WERI-Rb-1 (cell line): ENCODE results near the gene BAHD1.

Experiments used
- DNase-seq: peaks from one replicate; pipeline ENCODE4 v3.0.0-alpha.2; 2020
- H3K27ac ChIP-seq: fragments of 250-450 bp; sonication (Bioruptor Pico); 2 replicates; pipeline ENCODE4 v1.5.1; 2020; ENCODE audit warnings: mild to moderate bottlenecking, moderate library complexity
- H3K27me3 ChIP-seq: fragments of 250-450 bp; sonication (Bioruptor Pico); 2 replicates; pipeline ENCODE4 v1.5.1; 2021; ENCODE audit warnings: mild to moderate bottlenecking, low read depth, moderate library complexity; ENCODE audit not compliant: insufficient read depth, severe bottlenecking
- H3K36me3 ChIP-seq: fragments of 250-450 bp; sonication (Bioruptor Pico); 2 replicates; pipeline ENCODE4 v1.5.1; 2020; ENCODE audit warnings: mild to moderate bottlenecking, moderate library complexity
- H3K4me3 ChIP-seq: 2 replicates; pipeline ENCODE4 v1.5.1; 2011; ENCODE audit warnings: low read depth, mild to moderate bottlenecking, control low read depth, low read length
- H3K9me3 ChIP-seq: fragments of 250-450 bp; sonication (Bioruptor Pico); 2 replicates; pipeline ENCODE4 v1.5.1; 2021; ENCODE audit warnings: mild to moderate bottlenecking, moderate library complexity; ENCODE audit not compliant: severe bottlenecking
- TF ChIP-seq, protein P1 (sequence below): IDR thresholded peaks from 2 replicates; pipeline ENCODE4 v1.5.1; 2011; ENCODE audit warnings: low read depth, mild to moderate bottlenecking, control low read depth, inconsistent platforms, low read length

The BAHD1 gene

DNA sequence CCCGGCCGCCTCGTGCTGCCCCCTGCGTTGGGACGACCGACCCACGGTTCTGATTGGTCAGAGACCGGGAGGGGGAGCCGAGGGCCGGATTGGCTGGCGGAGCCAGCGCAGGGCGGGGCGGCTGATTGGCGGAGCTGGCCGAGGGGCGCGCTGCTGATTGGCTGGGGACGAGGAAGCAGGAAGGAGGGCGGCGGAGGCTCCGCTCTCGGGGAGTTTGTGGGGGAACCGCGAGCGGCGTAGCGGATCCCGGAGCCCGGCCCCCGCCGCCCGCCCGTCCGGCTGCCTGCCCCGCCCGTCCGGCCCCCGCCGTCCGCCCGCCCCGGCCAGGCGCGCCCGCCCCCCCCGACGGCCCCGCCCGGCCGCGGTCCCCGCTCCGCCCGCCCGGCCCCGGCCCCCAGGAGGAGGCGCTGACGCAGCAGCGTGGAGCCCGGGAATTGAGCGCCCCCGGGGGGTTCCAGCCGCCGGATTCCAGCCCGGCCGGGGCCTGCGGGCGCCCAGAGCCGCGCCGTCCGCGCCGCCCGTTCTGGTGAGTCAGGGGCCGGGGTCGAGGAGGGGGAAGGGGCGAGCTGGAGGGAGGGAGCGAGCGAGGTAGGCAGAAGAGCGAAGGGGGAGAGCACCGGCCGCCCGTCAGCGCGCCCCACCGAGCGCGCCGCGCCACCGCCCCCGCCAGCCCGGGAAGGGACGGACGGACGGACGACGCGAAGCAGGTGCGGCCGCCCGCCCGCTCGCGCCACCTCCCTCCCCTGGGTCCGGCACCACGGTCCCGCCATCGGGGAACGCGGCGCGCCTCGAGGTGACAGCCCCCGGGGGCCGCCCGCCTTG is at the start of gene BAHD1:
Gene BAHD1, plus strand, starts transcription at position 211 of the 822 bp plus-strand sequence. CDS start 17,512 bp downstream, outside the sequence.
- Histone ChIP-seq H3K4me3 (peak within 1 kb of the TSS; percentile 79), H3K9me3 (no peaks in the 10 kb centered on the region), H3K27ac (peak within 1 kb of the TSS; percentile 88), H3K27me3 (no peaks in the 10 kb centered on the region), H3K36me3 (peaks cover 4% of the 10 kb centered on the region)
- DNase-seq, result peak; percentile 99
- TF ChIP-seq, protein P1, sequence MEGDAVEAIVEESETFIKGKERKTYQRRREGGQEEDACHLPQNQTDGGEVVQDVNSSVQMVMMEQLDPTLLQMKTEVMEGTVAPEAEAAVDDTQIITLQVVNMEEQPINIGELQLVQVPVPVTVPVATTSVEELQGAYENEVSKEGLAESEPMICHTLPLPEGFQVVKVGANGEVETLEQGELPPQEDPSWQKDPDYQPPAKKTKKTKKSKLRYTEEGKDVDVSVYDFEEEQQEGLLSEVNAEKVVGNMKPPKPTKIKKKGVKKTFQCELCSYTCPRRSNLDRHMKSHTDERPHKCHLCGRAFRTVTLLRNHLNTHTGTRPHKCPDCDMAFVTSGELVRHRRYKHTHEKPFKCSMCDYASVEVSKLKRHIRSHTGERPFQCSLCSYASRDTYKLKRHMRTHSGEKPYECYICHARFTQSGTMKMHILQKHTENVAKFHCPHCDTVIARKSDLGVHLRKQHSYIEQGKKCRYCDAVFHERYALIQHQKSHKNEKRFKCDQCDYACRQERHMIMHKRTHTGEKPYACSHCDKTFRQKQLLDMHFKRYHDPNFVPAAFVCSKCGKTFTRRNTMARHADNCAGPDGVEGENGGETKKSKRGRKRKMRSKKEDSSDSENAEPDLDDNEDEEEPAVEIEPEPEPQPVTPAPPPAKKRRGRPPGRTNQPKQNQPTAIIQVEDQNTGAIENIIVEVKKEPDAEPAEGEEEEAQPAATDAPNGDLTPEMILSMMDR, result no peak

DNA sequence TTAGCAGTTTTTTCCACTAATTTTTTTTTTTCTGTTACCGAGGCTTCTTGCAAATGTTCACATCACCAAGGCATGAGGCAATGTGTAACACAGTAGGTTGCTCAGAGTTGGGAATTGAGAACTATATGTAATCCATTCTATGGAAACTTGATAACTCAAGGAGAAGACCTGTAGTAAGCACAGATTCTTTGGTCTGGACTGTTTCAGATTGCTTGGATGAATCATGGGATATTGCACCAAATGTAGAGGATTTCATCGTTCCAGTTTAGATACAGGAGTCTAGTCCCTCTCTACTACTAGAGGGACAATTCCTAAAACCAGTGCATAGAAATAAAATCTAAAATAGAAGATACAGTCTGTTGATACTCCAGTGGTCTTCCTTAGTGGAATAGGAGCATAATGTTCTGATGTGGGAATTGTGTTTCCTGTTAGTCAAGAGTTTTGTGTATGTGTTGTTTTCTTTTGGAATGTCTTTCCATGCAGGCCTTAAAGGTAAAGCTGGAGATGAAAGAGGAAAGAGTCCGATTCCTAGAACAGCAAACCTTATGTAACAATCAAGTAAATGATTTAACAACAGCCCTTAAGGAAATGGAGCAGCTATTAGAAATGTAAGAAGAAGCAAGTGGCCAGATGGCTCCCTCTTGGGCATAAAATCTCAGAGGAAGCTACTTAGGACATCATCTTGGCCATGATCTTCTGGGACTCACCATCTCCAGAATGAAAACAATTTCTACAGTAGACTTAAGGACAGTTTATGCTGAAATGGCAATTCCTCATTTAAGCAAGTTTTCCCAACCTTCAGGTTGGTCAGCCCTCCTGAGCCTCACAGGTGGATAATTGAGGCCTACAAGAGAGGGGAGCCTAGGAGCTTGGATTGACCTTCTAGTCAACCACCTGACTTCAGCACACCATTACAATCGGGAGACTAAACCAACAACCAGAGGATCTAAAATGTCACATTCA is 47.5 kb upstream of the BAHD1 start:
- Histone ChIP-seq H3K9me3 (no peaks in the 10 kb centered on the region), H3K4me3 (no peak overlapping the region), H3K36me3 (peaks cover 65% of the 10 kb centered on the region), H3K27me3 (no peaks in the 10 kb centered on the region), H3K27ac (no peak overlapping the region)
- TF ChIP-seq, protein P1, result no peak
- DNase-seq, result no peak

DNA sequence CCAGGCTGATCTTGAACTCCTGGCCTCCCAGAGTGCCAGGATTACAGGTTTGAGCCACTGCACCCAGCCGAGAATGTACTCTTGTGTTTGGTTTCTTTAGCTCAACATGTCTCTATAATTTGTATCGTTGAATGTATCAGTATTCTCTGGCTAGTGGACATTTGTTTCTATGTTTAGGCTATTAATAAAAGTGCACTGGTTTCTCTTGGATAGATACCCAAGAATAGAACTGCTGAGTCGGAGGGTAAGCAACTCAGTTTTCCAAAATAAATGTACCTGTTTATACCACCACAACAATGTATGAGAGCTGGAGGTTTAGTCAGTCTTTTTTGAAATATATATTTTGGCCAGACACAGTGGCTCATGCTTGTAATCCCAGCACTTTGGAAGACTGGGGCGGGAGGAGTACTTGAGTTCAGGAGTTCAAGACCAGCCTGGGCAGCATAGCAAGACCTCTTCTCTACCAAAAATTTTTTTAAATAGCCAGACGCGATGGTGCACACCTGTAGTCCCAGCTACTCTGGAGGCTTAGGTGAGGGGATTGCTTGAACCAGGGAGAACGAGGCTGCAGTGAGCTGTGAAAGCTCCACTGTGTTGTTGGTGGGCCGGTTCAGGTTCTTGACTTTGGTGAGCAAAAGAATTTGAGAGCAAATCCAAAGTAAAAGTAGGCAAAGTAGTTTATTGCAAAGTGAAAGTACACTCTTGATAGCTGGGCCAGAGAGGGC is 42.9 kb upstream of the BAHD1 start:
- H3K4me3 ChIP-seq, result no peak overlapping the region
- TF ChIP-seq, protein P1, result no peak
- H3K27ac ChIP-seq, result no peak overlapping the region
- H3K9me3 ChIP-seq, result no peaks in the 10 kb centered on the region
- peaks cover 19% of the 10 kb centered on the region for H3K36me3 ChIP-seq
- no peaks in the 10 kb centered on the region for H3K27me3 ChIP-seq
- DNase-seq, result no peak

DNA sequence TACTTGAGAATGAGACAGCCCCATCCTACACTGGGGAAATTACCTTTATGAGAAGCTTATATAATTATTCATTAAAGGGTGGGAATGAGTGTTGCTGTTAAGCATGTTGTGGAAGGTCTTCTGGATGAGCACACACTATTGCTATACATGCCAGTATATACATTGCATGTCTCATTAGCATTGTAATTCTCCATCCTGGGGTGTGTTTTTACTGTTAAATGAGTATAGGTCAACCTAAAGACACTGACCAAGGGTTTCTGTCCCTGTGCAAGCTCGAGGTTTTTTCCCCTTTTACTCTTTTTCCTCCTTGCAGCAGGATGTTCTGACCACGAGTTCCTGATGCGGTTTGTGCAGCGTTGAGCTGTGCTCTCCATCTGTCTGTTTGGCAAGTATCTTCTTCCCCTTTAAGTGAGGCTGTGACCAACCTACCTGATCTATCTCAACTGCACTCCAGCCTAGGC is 42.3 kb upstream of the BAHD1 start:
- no peak for DNase-seq
- TF ChIP-seq, protein P1, result no peak

DNA sequence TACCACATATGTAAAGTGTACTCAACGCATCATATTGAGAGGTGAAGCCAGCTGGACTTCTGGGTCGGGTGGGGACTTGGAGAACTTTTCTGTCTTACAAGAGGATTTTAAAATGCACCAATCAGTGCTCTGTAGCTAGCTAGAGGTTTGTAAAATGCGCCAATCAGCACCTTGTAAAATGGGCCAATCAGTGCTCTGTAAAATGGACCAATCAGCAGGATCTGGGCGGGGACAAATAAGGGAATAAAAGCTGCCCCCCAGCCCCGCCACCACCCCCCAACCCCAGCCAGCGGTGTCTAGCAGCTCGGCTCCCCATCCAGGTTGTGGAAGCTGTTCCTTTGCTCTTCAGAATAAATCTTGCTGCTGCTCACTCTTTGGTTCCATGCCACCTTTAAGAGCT is 41.4 kb upstream of the BAHD1 start:
- H3K4me3 ChIP-seq, result no peak overlapping the region
- H3K9me3 ChIP-seq, result no peaks in the 10 kb centered on the region
- H3K36me3 ChIP-seq, result peaks cover 4% of the 10 kb centered on the region
- H3K27ac ChIP-seq, result no peak overlapping the region
- TF ChIP-seq, protein P1, result no peak
- H3K27me3 ChIP-seq, result no peaks in the 10 kb centered on the region
- DNase-seq, result no peak

More for the DNA sequence above, 42.3 kb upstream of the BAHD1 start:
- H3K9me3 ChIP-seq, result no peaks in the 10 kb centered on the region
- no peak overlapping the region for H3K27ac ChIP-seq
- peaks cover 13% of the 10 kb centered on the region for H3K36me3 ChIP-seq
- no peak overlapping the region for H3K4me3 ChIP-seq
- no peaks in the 10 kb centered on the region for H3K27me3 ChIP-seq
